ENCODE measurements around the gene GPR89A.
"Not testable (repeated sequence)": the region's sequence is repeated elsewhere in the genome, so short reads cannot be mapped to it uniquely, and the experiment has no call there.

GPR89A gene

GRCh38 chr1:145686078-145686477, 78.3 kb downstream of the GPR89A start:
- DNase-seq (ENCODE audit: low read depth, low spot score) = not testable (repeated sequence)

- no peak for DNase-seq (ENCODE audit: low read depth, low spot score)
Measured at GRCh38 chr1:145688328-145688727, 80.5 kb downstream of the GPR89A start.

- DNase-seq (ENCODE audit: low read depth, low spot score) = no peak
Measured at GRCh38 chr1:145688924-145689323, 81.1 kb downstream of the GPR89A start.

GRCh38 chr1:145689922-145690321, 82.1 kb downstream of the GPR89A start:
- no peak for DNase-seq (ENCODE audit: low read depth, low spot score)

- DNase-seq (ENCODE audit: low read depth, low spot score) = no peak
Measured at GRCh38 chr1:145690587-145691558, 83.1 kb downstream of the GPR89A start.

GRCh38 chr1:145692785-145693443, 85.1 kb downstream of the GPR89A start:
- DNase-seq (ENCODE audit: low read depth, low spot score) = no peak

GRCh38 chr1:145695821-145696629, 88.2 kb downstream of the GPR89A start:
- DNase-seq (ENCODE audit: low read depth, low spot score) = no peak

- DNase-seq (ENCODE audit: low read depth, low spot score) = no peak
Measured at GRCh38 chr1:145696630-145696960, 88.8 kb downstream of the GPR89A start.

GRCh38 chr1:145701306-145701862, 93.6 kb downstream of the GPR89A start:
- DNase-seq (ENCODE audit: low read depth, low spot score) = no peak

GRCh38 chr1:145702052-145702451, 94.3 kb downstream of the GPR89A start:
- no peak for DNase-seq (ENCODE audit: low read depth, low spot score)

GRCh38 chr1:145702826-145703225, 95.0 kb downstream of the GPR89A start:
- DNase-seq (ENCODE audit: low read depth, low spot score) = no peak

GRCh38 chr1:145705622-145706021, 97.8 kb downstream of the GPR89A start:
- no peak for DNase-seq (ENCODE audit: low read depth, low spot score)

GRCh38 chr1:145706086-145706664, 98.4 kb downstream of the GPR89A start:
- no peak for DNase-seq (ENCODE audit: low read depth, low spot score)

GRCh38 chr1:145707183-145707867, 99.5 kb downstream of the GPR89A start, which contains the start of gene PDZK1:
Gene PDZK1, minus strand, starts transcription at chr1:145707368. Its CDS starts 19,347 bp downstream, at chr1:145688021.
- DNase-seq (ENCODE audit: low read depth, low spot score) = no peak

- no peak for DNase-seq (ENCODE audit: low read depth, low spot score)
Measured at GRCh38 chr1:145708063-145708462, 100.3 kb downstream of the GPR89A start.

GRCh38 chr1:145710291-145711027, 102.7 kb downstream of the GPR89A start:
- no peak for DNase-seq (ENCODE audit: low read depth, low spot score)

- no peak for DNase-seq (ENCODE audit: low read depth, low spot score)
Measured at GRCh38 chr1:145711213-145711651, 103.4 kb downstream of the GPR89A start.

GRCh38 chr1:145714524-145715111, 106.8 kb downstream of the GPR89A start:
- DNase-seq (ENCODE audit: low read depth, low spot score) = no peak

- no peak for DNase-seq (ENCODE audit: low read depth, low spot score)
Measured at GRCh38 chr1:145716641-145717345, 109.0 kb downstream of the GPR89A start.

All from iPS DF 19.7 (cell line).